Activated T-cell treated with anti-CD3 and anti-CD28 coated beads for 24 hours (primary cell): ENCODE results near the gene GINS1.

Experiments
- DNase-seq: peaks from one replicate; pipeline ENCODE4 v3.0.0-alpha.2; 2020; ENCODE audit warnings: low read depth

Gene GINS1

DNA sequence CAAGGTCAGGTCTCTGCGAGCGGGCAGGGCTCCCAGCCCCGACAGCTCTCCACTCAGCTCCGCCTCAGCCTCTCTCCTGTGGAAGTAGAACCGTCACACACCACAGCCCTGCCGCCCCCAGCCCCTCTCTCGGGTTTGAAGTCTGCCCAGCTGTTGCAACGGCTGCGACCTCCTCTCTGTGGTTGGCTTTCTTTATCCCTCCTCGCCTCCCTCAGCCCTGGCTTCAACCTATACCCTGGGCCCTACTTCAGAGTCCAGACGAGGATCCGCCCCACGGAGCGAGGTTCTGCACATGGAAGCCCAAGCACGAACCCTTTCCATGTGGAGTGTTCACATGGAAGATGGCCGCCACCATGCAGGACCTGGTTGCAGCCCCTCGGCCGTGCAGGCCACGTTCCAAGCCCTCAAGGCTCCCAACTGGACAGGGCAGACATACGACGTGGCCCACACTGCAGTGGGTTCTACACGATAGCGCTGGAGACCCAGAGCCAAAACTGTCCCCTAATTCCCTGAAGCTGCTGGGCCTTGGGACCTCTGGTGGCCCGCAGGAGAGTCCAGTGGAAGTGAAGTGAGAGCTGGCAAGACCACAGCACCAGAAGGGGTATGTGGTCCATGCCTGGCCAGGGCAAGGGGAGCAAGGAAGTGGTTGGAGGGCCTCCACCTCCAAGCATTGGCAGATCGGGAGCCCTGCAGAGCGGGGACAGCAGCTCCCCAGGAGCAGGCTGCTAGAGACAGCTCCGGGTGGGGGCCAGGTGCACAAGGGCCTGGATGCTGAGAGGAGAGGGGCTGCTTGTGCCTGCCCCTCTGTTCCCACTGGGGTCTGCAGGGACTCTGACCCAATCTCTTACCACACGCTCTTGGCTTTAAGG, 69.8 kb downstream of the GINS1 start:
- DNase-seq, result no peak

DNA sequence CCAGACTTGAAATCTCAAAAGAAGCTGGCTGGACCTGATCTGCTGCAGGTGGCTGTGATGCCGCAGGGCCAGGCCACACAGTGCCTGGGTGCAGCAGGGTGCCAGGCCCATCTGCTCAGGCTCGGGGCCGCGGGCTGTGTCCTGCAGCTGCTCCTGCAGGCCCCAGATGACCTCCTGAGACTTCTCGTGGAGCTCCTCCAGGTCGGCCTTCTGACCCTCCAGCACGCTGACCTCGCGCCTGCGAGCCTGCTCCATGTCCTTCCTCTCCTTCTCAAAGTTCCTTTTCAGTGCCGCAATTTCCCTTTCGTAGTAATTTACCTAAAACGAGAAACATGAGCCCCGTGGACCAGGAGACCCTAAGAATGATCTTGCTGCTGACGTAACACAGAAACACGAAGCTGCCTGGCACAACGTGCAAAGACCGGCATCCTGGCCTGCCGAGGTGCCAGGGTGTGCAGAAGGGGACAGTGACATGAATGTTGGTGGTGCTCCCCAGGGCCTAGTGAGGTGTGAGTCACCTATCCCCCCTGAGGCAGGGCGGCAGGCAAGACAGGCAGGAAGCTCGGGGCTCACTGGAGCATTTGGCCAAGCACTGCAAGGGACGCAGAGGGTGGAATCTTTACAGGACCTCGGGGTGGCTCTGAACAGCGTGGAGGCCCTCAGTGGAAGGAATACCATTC, 71.6 kb downstream of the GINS1 start:
- no peak for DNase-seq

DNA sequence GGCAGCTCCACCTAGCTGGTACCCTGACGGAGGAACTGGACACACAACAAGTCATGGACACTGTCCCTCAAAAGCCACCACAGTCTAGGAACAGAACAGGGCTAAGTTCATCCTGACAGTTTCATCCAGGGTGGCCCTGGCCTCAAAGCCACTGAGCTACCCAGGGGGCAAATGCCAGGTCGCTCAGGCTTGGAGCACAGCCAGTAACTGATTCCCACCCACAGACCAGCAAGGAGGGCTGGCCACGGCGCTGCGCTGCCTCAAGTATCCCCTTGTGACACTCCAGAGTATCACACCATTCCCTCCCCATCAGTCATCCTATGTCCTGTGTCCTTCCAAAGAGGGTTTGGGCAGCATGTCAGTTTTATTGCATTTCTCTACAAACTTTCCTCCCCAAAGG, 72.2 kb downstream of the GINS1 start:
- DNase-seq, result no peak

DNA sequence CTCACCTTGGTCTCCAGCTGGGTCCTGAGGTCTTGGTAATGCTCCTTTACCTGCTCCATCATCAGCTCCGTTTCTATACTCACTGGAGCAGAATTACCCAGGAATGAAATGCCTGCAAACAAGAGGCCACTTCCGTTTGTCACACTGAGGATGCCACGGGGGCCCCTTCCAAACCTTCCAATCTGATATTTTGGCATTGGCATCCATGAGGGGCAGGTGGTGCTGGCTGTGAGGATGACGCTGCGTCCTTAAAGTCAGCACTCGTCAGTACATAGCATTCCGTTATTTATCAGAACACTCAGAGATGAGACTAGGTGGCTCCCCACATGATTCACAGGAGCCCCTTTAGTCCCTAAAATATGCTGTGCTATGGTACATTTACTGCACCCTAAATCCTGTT, 72.7 kb downstream of the GINS1 start:
- no peak for DNase-seq

DNA sequence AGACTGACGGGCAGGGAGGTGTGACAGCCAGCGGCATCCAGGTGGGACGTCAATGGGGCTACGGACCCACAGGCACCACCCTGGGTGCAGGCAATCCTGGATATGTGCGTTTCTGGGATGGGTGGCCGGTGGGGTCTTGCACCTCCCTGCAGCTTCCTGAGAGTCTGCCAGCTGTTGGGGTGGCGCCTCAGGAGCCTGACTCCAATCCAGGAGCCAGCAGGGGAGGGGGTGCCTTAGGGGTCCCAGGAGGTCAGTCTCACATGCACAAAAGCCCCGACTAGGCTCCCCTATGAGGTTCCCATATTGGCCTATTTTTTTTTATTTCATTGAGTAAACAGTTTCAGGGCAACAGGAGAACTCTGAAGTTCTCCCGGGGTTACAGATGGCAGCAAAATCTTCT, 73.3 kb downstream of the GINS1 start:
- no peak for DNase-seq

DNA sequence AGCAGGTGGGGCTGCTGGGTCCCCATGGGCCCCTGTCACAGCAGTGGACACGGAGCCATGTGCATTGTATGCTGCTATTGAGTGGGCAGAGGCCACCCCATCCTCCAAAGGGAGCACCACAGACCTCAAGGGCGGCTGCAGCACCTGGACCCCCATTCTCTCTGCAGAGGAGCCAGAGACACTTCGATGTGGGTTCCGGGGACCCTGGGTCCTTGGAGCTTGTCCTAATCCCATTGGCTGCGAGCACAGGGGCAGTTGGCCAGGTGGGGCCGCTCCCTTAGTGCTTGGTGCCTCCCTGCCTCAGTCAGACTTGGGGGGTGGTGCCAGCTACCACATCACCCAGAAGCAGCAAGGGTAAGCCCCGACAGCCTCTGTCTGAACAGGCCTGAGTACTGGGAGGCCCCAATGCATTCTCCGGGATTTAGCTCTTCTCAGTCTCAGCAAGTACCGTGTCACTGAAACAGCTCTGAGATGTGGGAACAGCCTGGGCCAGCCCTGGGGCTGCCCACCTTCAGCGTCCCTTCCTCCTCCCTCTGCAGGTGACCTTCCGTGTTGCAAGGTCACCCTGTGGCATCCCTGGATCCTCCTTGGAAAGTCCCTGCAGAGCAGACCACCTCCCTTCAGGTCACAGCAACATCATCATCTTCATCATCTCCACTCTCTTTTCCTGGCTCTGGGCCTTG, 73.9 kb downstream of the GINS1 start:
- no peak for DNase-seq

DNA sequence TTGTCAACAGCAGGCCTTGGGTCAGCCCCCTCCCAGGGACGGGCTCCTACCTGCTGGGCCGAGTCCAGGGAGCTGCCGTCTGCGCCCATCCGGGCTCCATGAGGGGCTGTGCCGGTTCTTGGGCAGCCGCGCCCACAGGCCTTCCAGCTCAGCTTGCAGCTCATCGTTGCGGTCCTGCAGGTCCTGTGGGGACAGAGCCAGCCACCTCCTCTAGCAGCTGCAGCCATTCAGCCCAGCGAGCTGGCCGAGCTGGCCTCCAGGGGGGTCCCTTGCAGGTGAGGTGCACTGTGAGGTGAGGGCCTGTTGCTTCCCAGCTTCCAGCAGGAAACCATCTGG, 74.4 kb downstream of the GINS1 start:
- DNase-seq, result no peak

DNA sequence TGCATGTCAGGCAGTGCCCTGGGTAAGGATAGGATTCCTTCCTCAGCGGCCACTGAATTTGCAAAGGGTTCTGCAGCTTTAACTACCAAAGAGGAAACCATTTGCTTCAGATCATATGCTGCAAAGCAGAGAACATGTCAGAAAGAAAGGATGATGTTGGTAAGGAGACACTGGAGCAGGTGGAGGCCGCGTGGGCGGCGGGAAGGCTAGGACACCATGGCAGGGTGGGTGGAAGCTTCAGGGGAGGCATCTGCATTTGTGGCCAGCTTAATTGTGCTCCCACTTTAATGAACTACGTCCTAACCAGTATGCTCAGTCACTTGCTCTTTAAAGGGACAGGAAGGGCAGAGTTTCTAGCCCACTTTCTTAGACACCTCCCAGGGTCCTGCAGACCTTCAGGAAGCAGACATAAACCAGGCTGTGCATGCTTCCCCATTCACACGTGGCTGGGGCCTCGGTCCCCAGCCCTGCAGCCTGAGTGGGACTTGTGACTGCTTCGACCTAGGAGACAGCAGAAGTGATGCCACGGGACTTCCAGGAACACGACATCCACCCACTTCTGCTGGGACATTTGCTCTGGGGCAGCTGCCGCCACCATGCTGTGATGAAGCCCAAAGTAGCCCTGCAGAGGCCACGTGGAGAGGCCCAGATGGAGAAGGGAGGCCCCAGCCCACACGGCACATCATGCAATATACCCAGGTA, 76.1 kb downstream of the GINS1 start:
- no peak for DNase-seq

DNA sequence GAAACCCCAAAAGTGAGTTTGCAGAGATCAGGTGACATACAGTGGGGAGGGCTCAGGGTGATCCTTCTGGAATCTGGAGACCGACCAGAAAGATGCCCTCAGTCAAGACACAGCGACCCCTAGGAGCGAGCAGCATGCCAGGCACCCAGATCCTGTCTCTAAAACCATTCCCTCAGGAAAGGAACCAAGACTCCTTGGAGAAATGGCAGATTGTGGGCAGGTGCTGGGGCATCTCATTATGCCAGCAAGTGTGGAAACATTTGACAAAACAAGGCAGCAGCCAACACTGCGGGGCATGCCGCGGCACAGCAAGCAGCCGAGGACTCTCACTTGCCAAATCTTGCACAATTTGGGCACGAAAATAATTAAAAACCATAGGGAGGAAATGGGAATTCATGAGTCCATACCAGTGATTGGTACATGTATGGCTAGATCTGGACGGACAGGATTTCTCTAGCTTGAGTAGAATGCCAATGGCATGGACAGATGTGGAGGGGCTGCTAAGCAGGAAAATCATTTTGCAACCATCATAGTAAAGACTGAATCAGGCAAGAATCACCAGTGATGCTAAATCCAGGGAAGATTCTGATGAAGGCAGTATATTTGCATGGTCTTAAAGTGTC, 76.9 kb downstream of the GINS1 start:
- DNase-seq, result no peak

DNA sequence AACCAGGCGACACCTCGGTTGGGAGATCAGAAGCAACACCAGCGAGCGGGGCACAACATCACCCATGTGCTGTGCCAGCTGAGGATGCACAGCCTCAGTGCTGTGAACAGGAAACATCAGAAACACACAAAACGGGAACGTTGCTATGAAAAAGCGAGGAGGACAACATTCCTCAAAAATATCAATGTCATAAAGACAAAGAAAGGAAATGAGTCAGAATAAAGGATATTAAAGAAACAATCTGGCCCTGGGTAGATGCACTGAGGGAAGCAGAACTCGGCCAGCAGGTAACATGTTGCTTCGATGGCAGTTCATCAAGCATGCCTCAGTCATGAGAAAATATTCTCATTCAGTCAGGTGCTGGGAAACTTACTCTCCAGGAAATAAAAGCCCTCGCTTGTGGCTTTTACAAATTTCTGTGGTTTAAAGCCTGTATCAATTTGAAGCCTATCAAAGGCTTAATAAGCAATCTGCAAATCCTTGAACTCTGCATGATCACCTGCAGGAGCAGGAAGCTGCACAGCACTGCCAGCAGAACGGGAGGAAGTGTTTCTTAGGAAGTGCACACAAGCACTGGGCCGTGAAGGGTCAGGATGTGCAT, 77.5 kb downstream of the GINS1 start:
- no peak for DNase-seq

DNA sequence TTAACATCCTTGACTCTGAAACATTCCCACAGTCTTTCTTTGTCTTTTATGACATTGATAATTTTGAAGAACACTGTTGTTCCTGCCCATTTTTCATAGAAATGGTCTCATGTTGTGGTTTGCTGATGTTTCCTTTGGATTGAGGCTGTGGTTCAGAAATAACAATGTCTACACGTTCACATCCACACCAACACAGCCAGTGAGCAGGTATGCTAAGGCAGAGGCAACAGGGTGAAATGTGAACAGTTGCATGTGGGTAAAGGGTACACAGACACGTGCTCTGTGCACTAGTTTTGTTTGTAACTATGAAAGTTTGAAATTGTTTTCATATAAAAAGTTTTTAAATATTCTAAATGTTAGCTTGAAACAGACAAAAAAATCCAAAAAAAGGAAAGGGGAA, 78.4 kb downstream of the GINS1 start:
- no peak for DNase-seq

DNA sequence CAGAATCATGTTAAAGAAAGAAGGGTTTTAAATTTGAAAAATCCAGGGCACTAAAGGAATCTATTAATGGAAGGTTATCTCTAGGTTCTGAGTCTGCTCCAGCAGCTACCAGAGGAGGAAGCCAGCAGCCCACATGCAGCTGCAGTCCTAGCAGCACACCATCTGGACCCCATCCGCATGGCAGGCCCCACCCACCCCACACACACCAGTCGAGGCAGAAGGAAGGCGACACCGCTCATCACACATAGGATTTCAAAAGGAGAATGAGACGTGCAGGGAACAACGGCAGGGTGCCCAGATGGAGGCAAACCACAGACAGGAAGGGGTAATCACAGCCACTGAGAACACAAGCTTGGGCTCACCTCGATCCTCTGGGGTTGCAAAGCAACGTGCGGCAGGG, 78.9 kb downstream of the GINS1 start:
- no peak for DNase-seq

DNA sequence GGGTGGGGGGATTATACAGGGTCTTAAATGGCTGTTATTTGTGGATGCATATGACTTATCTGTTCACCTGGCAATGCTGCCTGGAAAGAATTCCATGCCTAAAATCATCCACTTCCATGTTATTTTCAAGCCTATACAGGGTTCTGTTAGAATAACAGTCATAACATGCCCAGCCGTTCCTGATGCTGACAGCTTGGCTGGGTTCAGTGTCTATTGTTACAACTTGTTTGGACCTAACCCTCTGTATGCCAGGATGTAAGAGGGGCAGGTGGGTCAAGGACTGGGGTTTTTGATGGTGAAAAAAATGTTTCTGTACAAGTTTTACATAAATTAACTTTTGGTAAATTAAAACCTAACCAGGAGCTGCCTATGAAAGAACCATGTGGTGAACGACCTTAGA, 79.8 kb downstream of the GINS1 start:
- no peak for DNase-seq

DNA sequence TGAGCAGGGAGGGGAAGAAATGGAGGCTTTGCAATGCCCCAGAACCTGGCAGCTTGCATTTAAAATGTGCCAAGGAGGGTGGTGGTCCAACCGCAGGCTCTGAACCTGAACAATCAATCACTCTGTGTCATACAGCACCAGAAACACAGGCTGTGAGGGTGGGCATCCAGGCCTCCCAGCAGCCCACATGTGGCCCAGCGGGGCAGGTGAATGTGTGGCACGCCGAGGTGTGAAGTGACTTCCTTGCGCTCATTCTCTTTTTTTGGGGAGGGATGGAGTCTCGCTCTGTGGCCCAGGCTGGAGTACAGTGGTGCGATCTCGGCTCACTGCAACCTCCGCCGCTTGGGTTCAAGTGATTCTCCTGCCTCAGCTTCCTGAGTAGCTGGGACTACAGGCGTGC, 80.5 kb downstream of the GINS1 start:
- DNase-seq, result no peak

DNA sequence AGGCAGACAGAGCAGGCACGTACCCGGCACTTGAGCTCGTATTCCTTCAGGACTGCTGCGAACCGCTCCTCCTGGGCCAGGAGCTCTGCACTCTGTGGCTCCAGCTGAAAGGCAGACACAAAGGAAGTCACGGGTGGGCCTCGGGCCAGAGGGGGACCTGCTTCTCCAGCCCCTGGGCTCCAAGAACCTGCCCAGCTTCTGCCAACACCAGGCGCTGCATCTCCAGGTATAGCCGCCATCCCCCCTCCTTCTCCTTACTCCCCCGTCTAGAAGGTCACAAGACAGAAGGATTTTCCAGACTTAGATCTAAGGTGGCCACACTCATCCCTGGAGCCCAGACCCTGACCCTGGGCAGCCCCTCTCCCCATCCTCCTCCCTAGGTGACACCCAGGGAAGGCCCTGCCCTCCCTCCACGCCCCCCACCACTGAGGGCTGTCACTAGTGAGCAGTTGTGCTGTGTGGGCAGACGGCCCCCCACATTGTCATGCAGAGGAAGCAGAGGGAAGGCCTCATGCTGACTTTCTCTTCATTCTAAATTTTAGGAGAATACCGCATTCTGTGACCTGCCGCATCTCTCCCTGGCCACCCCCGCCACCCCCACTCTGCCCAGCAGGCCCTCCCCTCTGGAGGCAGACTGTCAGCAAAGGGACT, 81.9 kb downstream of the GINS1 start:
- DNase-seq, result no peak

DNA sequence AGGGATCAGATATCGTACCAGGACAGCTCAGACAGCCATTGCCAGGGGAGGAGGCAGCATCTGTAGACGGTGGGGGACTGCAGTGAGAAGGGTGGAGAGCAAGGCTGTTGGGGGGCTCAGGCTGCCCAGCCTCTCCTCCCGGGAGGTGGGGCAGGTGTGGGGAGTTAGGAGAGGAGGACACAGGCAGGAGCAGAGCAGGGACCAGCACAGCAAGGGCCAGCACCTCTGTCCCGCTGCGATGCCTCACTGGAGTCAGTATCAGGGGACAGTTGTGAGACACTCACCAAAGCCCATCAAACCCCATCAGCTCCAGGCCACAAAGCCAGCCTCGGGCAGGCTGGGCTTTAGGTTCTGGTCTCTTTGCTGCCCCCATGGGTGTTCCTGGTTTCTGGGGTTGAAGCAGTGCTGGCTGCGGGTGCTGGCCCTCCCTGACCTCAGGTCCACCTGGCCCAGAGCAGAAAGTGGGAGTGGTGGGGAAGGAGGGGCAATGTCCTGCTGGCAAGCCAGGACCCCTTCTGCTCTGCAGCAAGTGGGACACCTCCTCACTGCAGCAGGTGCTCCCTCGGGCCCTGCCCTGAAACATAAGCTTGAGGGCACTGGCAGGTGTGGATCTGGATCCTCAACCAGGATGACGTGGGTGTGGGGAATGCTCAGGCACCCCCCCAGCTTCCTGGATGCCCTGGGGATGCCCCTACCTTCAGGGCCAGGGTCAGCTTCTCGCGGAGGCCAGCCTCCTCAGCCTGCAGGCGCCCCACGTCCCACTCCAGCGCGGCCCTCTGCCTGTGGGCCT, 83.4 kb downstream of the GINS1 start:
- no peak for DNase-seq

DNA sequence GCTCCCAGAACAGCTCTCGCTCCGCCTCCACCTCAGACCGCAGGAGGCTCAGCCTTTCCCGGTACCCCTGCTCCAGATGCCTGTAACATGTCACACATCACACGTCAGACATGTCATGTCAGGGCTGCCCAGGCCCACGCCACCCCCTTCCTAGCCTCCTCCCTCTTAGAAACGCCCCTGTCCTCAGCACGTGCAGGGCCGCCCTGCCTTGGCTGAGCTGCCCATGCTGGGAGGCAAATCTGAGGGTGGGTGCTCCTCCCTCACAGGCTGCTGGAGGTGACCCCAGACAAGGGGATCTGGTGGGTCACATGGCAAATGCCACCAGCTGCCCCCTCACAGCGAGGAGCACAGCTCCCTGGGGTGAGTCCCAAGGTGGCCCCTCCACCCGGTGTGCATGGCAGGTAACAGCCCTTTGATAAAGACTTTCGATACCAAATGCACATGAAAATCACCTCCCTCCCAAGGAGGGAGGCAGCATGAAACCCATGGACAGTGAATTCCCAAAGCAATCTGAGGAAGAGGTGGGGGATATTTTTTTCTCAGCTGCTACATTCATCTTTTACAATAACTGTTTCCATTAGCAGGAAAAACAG, 84.1 kb downstream of the GINS1 start:
- no peak for DNase-seq

DNA sequence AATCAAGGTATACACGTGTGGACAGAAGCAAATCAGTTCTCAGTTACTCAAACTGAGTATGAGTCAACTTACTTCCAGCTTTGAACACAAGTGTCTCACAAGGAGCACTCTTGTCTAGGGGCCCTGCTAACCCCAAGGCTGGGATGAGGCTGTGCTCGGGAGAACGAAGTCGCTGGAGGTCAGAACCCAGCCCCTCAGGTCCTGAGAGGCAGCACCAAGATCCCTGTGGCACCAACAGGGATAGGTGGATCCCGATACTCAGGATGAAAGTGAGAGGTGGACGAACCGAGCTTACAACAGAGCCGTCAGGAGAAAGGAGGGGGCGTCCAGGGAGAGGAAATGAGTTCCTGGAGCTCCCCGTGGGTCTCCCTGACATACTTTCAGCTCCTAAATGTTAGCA, 85.7 kb downstream of the GINS1 start:
- no peak for DNase-seq

DNA sequence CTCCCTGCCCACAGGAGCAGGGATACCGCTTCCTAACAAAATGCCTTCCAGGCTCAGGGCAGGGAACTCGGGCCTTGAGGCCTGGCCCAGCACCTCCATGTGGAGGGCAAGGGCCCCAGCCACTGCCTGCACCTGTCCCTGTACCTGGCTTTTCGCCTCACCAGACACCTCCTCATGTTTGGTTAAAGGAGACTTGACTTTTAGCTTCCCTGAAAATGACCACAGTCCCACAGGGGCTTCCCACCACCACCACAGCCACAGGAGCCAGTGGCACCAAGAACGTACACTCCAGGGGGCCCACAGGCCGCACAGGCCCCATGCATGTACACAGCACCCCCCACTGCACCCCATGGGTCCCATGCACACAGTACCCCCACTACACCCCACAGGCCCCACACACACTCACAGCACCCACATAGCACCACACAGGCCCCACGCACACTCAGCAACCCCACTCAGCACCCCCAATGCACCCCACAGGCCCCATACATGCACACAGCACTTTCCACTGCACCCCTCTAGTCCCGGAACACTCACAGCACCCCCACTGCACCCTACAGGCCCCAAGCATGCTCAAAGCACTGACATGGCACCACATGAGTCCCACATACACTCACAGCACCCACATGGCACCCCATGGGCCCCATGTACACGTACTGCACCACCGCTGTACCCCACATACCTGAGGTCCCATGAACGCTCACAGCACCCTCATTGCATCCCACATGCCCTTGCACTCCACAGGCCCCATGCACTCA, 86.5 kb downstream of the GINS1 start:
- DNase-seq, result no peak
